ACC112 (cell line): ENCODE data around the gene SEC22A.

Source experiments
- H2AFZ ChIP-seq: fragments of 200-600 bp; sonication (generic); one replicate; pipeline ENCODE4 v1.6.0; 2017; ENCODE audit warnings: antibody characterized with exemption, low read length; ENCODE audit not compliant: unreplicated experiment
- H3K27ac ChIP-seq: fragments of 200-600 bp; sonication (generic); 2 replicates; pipeline ENCODE4 v1.5.1; 2014; ENCODE audit warnings: low read depth, mild to moderate bottlenecking, antibody characterized with exemption, low read length, moderate library complexity
- H3K27me3 ChIP-seq: fragments of 200-600 bp; sonication (generic); 2 replicates; pipeline ENCODE4 v1.6.1; 2014; ENCODE audit warnings: mild to moderate bottlenecking, antibody characterized with exemption, low read length, moderate library complexity, mixed read lengths; ENCODE audit not compliant: insufficient read depth
- H3K36me3 ChIP-seq: fragments of 200-600 bp; sonication (generic); 2 replicates; pipeline ENCODE4 v1.6.1; 2016; ENCODE audit warnings: mild to moderate bottlenecking, antibody characterized with exemption, low read length, moderate library complexity, mixed read lengths; ENCODE audit not compliant: insufficient read depth
- H3K4me1 ChIP-seq: fragments of 200-600 bp; sonication (generic); one replicate; pipeline ENCODE4 v1.6.1; 2016; ENCODE audit warnings: low read length, mixed read lengths; ENCODE audit not compliant: insufficient read depth, unreplicated experiment, control insufficient read depth
- H3K4me3 ChIP-seq: fragments of 200-600 bp; sonication (generic); 2 replicates; pipeline ENCODE4 v1.5.1; 2014; ENCODE audit warnings: mild to moderate bottlenecking, low read depth, low read length
- H3K79me2 ChIP-seq: fragments of 200-600 bp; sonication (generic); one replicate; pipeline ENCODE4 v1.6.0; 2016; ENCODE audit warnings: low read length; ENCODE audit not compliant: control insufficient read depth, unreplicated experiment, insufficient read depth

Gene SEC22A

GRCh38 chr3:123295171-123295900 is 93.6 kb downstream of the SEC22A start:
- H3K4me1 ChIP-seq: peaks cover 12% of the 10 kb centered on the region
- no peak overlapping the region for H3K27ac ChIP-seq
- no peak overlapping the region for H2AFZ ChIP-seq
- H3K4me3 ChIP-seq: no peak overlapping the region
- no peaks in the 10 kb centered on the region for H3K36me3 ChIP-seq
- H3K27me3 ChIP-seq: peaks cover 46% of the 10 kb centered on the region
- no peaks in the 10 kb centered on the region for H3K79me2 ChIP-seq

- Histone ChIP-seq H3K36me3 (no peaks in the 10 kb centered on the region), H3K27me3 (peaks cover 41% of the 10 kb centered on the region), H3K4me3 (no peak overlapping the region), H3K27ac (no peak overlapping the region), H3K4me1 (peaks cover 12% of the 10 kb centered on the region), H2AFZ (no peak overlapping the region), H3K79me2 (no peaks in the 10 kb centered on the region)
These were observed 94.1 kb downstream of the SEC22A start for GRCh38 chr3:123295901-123296250.

- Histone ChIP-seq H3K36me3 (no peaks in the 10 kb centered on the region), H3K27ac (no peak overlapping the region), H3K27me3 (peaks cover 37% of the 10 kb centered on the region), H2AFZ (no peak overlapping the region), H3K4me1 (peaks cover 14% of the 10 kb centered on the region), H3K4me3 (no peak overlapping the region), H3K79me2 (no peaks in the 10 kb centered on the region)
These were observed 94.5 kb downstream of the SEC22A start for GRCh38 chr3:123296261-123296660.

- H2AFZ ChIP-seq: no peak overlapping the region
- no peaks in the 10 kb centered on the region for H3K36me3 ChIP-seq
- H3K27ac ChIP-seq: no peak overlapping the region
- H3K79me2 ChIP-seq: no peaks in the 10 kb centered on the region
- peaks cover 18% of the 10 kb centered on the region for H3K4me1 ChIP-seq
- peaks cover 29% of the 10 kb centered on the region for H3K27me3 ChIP-seq
- H3K4me3 ChIP-seq: no peak overlapping the region
These were observed 95.3 kb downstream of the SEC22A start for GRCh38 chr3:123296836-123297626.

- no peak overlapping the region for H3K27ac ChIP-seq
These were observed 95.8 kb downstream of the SEC22A start for GRCh38 chr3:123297627-123297899.

GRCh38 chr3:123298903-123299302 is 97.2 kb downstream of the SEC22A start:
- no peaks in the 10 kb centered on the region for H3K79me2 ChIP-seq
- peaks cover 15% of the 10 kb centered on the region for H3K27me3 ChIP-seq
- H3K4me1 ChIP-seq: peaks cover 18% of the 10 kb centered on the region
- peak overlapping the region; percentile 29; the same call in 1 of the 2 replicates for H3K27ac ChIP-seq
- no peaks in the 10 kb centered on the region for H3K36me3 ChIP-seq
- H2AFZ ChIP-seq: peak overlapping the region; percentile 78
- H3K4me3 ChIP-seq: no peak overlapping the region

More at GRCh38 chr3:123297627-123297899, 95.8 kb downstream of the SEC22A start:
- Histone ChIP-seq H3K4me3 (no peak overlapping the region), H3K79me2 (no peaks in the 10 kb centered on the region), H3K27me3 (peaks cover 24% of the 10 kb centered on the region), H3K4me1 (peaks cover 18% of the 10 kb centered on the region), H2AFZ (no peak overlapping the region), H3K36me3 (no peaks in the 10 kb centered on the region)

GRCh38 chr3:123299581-123299980 is 97.8 kb downstream of the SEC22A start:
- no peak overlapping the region for H3K4me3 ChIP-seq
- no peaks in the 10 kb centered on the region for H3K36me3 ChIP-seq
- H3K79me2 ChIP-seq: no peaks in the 10 kb centered on the region
- H2AFZ ChIP-seq: no peak overlapping the region
- no peak overlapping the region for H3K27ac ChIP-seq
- H3K4me1 ChIP-seq: peaks cover 18% of the 10 kb centered on the region
- peaks cover 9% of the 10 kb centered on the region for H3K27me3 ChIP-seq

- H3K27me3 ChIP-seq: peaks cover 7% of the 10 kb centered on the region; the same call in 1 of the 2 replicates
- peaks cover 18% of the 10 kb centered on the region for H3K4me1 ChIP-seq
- no peak overlapping the region for H3K27ac ChIP-seq
- H3K4me3 ChIP-seq: no peak overlapping the region
- no peaks in the 10 kb centered on the region for H3K79me2 ChIP-seq
- no peaks in the 10 kb centered on the region for H3K36me3 ChIP-seq
- H2AFZ ChIP-seq: no peak overlapping the region
These were observed 98.3 kb downstream of the SEC22A start for GRCh38 chr3:123300056-123300455.

GRCh38 chr3:123300583-123300982 is 98.8 kb downstream of the SEC22A start:
- H3K4me1 ChIP-seq: peaks cover 18% of the 10 kb centered on the region
- no peak overlapping the region for H3K27ac ChIP-seq
- H3K27me3 ChIP-seq: peaks cover 10% of the 10 kb centered on the region; the same call in 1 of the 2 replicates
- H3K79me2 ChIP-seq: no peaks in the 10 kb centered on the region
- no peak overlapping the region for H3K4me3 ChIP-seq
- H3K36me3 ChIP-seq: no peaks in the 10 kb centered on the region
- H2AFZ ChIP-seq: no peak overlapping the region

GRCh38 chr3:123301331-123302184 is 99.8 kb downstream of the SEC22A start:
- Histone ChIP-seq H3K4me3 (no peak overlapping the region), H3K4me1 (peaks cover 18% of the 10 kb centered on the region), H3K36me3 (no peaks in the 10 kb centered on the region), H3K27ac (no peak overlapping the region), H2AFZ (no peak overlapping the region), H3K27me3 (peaks cover 13% of the 10 kb centered on the region; the same call in 1 of the 2 replicates), H3K79me2 (no peaks in the 10 kb centered on the region)
